NT2/D1 (cell line): ENCODE results near the gene NDUFA8.

Experiments
- SUZ12 ChIP-seq: IDR thresholded peaks from 2 replicates; pipeline ENCODE4 v1.6.1; 2011; ENCODE audit not compliant: insufficient read length, insufficient read depth; ENCODE audit errors: extremely low read depth
- YY1 ChIP-seq: IDR thresholded peaks from 2 replicates; pipeline ENCODE4 v1.6.1; 2011; ENCODE audit not compliant: insufficient read length, insufficient read depth
- ZNF274 ChIP-seq: IDR thresholded peaks from 2 replicates; pipeline ENCODE4 v1.6.1; 2011; ENCODE audit warnings: mild to moderate bottlenecking, low read depth, low read length

DNA sequence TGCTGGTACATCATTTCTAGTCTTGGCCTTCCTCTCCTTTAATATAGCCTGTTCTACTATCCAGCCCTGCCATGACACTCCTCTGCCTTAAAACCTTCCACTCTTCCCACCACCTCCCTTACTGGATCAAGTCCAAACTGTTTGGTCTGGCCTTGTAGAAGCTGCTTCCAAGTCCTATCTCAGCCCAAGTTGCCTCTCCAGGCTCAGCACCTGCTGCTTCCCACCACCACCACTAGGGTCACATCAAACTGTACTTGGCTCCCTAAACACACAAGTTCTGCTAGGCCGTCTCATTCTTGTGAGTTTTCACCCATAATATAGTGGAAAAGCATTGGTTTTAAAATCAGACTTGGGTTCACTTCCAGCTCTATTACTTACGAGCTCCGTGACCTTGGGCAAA lies 1.4 kb downstream of the NDUFA8 start:
- TF ChIP-seq ZNF274: no peak
- TF ChIP-seq YY1: no peak
- no peak for TF ChIP-seq SUZ12
